Measurements from ENCODE around the gene CLDN6.

DNA sequence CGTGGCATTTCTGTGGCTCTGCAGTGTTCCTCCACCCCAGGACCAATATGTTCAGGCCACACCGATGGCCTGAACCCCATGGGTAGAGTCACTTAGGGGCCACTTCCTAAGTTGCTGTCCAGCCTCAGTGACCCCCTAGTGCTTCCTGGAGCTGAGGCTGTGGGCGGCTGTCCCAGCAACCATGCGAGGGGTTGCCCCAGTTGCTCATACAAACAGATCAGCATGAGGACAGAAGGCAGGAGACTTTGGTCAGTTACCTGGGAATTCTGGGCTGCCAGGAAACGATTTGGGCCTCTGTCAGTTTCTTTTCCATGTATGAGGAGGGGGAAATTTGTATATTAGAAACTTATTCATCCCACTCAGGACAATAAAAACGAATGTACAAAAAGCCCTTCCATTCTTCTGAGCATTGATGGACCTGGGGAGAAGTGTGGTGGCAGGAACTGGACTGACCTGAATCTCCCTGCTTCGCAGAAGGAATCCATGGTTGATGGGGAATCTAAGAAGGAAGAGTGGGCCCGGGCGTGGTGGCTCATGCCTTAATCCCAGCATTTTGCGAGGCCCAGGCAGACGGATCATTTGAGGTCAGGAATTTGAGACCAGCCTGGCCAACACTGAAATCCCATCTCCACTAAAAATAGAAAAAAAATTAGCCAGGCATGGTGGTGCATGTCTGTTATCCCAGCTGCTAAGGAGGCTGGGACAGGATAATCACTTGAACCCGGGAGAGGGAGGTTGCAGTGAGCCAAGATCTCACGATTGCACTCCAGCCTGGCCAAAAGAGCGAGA, 42.5 kb upstream of the CLDN6 start:
- TF ChIP-seq, protein P1, sequence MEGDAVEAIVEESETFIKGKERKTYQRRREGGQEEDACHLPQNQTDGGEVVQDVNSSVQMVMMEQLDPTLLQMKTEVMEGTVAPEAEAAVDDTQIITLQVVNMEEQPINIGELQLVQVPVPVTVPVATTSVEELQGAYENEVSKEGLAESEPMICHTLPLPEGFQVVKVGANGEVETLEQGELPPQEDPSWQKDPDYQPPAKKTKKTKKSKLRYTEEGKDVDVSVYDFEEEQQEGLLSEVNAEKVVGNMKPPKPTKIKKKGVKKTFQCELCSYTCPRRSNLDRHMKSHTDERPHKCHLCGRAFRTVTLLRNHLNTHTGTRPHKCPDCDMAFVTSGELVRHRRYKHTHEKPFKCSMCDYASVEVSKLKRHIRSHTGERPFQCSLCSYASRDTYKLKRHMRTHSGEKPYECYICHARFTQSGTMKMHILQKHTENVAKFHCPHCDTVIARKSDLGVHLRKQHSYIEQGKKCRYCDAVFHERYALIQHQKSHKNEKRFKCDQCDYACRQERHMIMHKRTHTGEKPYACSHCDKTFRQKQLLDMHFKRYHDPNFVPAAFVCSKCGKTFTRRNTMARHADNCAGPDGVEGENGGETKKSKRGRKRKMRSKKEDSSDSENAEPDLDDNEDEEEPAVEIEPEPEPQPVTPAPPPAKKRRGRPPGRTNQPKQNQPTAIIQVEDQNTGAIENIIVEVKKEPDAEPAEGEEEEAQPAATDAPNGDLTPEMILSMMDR (IDR thresholded peaks at IDR 0.05), result no peak
- TF ChIP-seq POLR2A (IDR thresholded peaks at IDR 0.05), result no peak

Measured in right lobe of liver (tissue), 4 donors.